NB4 (cell line): ENCODE data around the gene RREB1.

Experiments used
- MAX ChIP-seq: IDR thresholded peaks from 2 replicates; pipeline ENCODE4 v1.6.1; 2011; ENCODE audit warnings: low read depth, low read length
- POLR2A ChIP-seq: IDR thresholded peaks from 2 replicates; pipeline ENCODE4 v1.6.1; 2011; ENCODE audit warnings: mild to moderate bottlenecking; ENCODE audit not compliant: insufficient read length; ENCODE audit errors: extremely low read depth

GRCh38 chr6:7276199-7276524 is 168.4 kb downstream of the RREB1 start:
- no peak for TF ChIP-seq MAX
- TF ChIP-seq POLR2A = no peak
